ENCODE measurements around the gene TRIOBP.

The TRIOBP gene

DNA sequence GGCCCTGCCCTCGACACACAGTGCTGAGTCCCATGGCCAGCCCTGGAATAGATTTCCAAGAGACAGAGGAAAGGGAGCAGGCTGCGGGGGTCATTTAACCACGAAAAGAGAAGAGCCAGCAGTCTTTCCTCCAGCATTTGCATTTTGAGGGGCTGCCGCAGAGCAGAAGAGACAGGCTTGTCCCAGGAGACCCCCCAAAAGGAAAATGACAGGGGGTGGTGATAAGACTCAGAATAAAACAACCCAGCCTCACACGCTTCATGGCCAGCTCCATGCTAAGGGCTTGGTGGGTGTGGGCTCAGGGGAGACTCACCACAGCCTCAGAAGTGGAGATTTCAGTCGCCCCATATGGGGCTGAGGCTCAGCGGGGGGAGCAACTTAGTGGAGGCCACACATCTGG, 16.9 kb downstream of the TRIOBP start:
- TF ChIP-seq POLR2AphosphoS5 (IDR thresholded peaks at IDR 0.05; ENCODE audit: low read depth, low read length) (no peak), TAF1 (IDR thresholded peaks at IDR 0.05; ENCODE audit: borderline replicate concordance, insufficient read depth, low read length) (no peak), FOXP2 (optimal IDR thresholded peaks at IDR 0.05; ENCODE audit: borderline replicate concordance, extremely low read depth, extremely low read length, insufficient read depth) (no peak), SIN3A (IDR thresholded peaks at IDR 0.05; ENCODE audit: borderline replicate concordance, insufficient read depth, low read length) (no peak)
- TF ChIP-seq, protein P1, sequence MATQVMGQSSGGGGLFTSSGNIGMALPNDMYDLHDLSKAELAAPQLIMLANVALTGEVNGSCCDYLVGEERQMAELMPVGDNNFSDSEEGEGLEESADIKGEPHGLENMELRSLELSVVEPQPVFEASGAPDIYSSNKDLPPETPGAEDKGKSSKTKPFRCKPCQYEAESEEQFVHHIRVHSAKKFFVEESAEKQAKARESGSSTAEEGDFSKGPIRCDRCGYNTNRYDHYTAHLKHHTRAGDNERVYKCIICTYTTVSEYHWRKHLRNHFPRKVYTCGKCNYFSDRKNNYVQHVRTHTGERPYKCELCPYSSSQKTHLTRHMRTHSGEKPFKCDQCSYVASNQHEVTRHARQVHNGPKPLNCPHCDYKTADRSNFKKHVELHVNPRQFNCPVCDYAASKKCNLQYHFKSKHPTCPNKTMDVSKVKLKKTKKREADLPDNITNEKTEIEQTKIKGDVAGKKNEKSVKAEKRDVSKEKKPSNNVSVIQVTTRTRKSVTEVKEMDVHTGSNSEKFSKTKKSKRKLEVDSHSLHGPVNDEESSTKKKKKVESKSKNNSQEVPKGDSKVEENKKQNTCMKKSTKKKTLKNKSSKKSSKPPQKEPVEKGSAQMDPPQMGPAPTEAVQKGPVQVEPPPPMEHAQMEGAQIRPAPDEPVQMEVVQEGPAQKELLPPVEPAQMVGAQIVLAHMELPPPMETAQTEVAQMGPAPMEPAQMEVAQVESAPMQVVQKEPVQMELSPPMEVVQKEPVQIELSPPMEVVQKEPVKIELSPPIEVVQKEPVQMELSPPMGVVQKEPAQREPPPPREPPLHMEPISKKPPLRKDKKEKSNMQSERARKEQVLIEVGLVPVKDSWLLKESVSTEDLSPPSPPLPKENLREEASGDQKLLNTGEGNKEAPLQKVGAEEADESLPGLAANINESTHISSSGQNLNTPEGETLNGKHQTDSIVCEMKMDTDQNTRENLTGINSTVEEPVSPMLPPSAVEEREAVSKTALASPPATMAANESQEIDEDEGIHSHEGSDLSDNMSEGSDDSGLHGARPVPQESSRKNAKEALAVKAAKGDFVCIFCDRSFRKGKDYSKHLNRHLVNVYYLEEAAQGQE (IDR thresholded peaks at IDR 0.05; ENCODE audit: insufficient read depth in 1 of 2, low read depth in 2 of 2, low read length in 2 of 2) = no peak

DNA sequence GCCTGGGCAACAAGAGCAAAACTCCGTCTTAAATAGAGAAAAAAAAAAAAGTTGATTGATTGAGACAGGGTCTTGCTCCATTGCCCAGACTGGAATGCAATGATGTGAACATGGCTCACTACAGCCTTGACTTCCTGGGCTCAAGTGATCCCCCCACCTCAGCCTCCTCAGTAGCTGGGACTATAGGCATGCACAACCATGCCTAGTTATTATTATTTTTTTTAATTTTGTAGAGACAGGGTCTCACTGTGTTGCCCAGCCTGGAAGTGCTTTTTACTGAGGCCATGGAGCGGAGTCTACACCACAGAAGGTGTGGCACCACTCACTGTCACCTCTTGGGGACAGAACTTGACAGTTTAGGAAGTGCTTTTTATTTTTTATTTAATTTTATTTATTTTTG, 17.8 kb downstream of the TRIOBP start:
- TF ChIP-seq SIN3A (IDR thresholded peaks at IDR 0.05; ENCODE audit: borderline replicate concordance, insufficient read depth, low read length) (no peak), TAF1 (IDR thresholded peaks at IDR 0.05; ENCODE audit: borderline replicate concordance, insufficient read depth, low read length) (no peak), POLR2AphosphoS5 (IDR thresholded peaks at IDR 0.05; ENCODE audit: low read depth, low read length) (no peak), FOXP2 (optimal IDR thresholded peaks at IDR 0.05; ENCODE audit: borderline replicate concordance, extremely low read depth, extremely low read length, insufficient read depth) (no peak)
- TF ChIP-seq, protein P1 (IDR thresholded peaks at IDR 0.05; ENCODE audit: insufficient read depth in 1 of 2, low read depth in 2 of 2, low read length in 2 of 2) = no peak

DNA sequence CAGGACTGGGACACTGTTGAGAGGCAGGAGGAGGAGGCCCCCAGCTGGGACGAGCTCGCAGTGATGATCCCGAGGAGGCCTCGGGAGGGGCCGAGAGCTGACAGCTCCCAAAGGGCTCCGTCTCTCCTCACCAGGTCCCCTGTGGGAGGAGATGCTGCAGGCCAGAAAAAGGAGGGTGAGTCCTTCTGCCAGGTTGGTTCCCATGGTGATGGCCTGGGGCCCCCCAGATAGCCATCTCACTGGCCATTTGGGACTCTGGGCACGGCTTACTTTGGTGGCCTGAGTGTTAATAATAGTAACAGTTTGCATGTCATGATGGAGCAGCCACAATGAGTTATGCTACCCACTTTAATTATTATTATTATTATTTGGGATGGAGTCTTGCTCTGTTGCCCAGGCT, 18.9 kb downstream of the TRIOBP start:
- TF ChIP-seq FOXP2 (optimal IDR thresholded peaks at IDR 0.05; ENCODE audit: borderline replicate concordance, extremely low read depth, extremely low read length, insufficient read depth) = no peak
- TF ChIP-seq TAF1 (IDR thresholded peaks at IDR 0.05; ENCODE audit: borderline replicate concordance, insufficient read depth, low read length) = no peak
- TF ChIP-seq SIN3A (IDR thresholded peaks at IDR 0.05; ENCODE audit: borderline replicate concordance, insufficient read depth, low read length) = no peak

DNA sequence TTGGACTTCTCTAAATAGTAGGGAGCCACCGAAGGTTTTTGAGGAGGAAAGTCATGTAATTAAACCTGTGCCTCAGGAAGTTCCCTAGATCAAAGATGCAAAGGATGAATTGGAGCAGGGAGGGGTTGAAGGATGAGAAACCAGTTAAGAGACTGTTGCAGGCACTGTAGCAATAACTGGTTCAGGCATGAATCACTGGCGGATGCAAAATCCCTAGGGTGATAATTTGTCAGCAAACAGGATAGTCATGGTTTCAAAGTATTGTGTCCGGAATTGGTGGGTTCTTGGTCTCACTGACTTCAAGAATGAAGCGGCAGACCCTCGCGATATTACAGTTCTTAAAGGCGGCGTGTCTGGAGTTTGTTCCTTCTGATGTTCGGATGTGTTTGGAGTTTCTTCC, 19.9 kb downstream of the TRIOBP start:
- no peak for TF ChIP-seq FOXP2 (optimal IDR thresholded peaks at IDR 0.05; ENCODE audit: borderline replicate concordance, extremely low read depth, extremely low read length, insufficient read depth)
- TF ChIP-seq, protein P1 (IDR thresholded peaks at IDR 0.05; ENCODE audit: insufficient read depth in 1 of 2, low read depth in 2 of 2, low read length in 2 of 2) = no peak
- TF ChIP-seq SIN3A (IDR thresholded peaks at IDR 0.05; ENCODE audit: borderline replicate concordance, insufficient read depth, low read length) = no peak
- TF ChIP-seq TAF1 (IDR thresholded peaks at IDR 0.05; ENCODE audit: borderline replicate concordance, insufficient read depth, low read length) = no peak
- TF ChIP-seq POLR2AphosphoS5 (IDR thresholded peaks at IDR 0.05; ENCODE audit: low read depth, low read length) = no peak

DNA sequence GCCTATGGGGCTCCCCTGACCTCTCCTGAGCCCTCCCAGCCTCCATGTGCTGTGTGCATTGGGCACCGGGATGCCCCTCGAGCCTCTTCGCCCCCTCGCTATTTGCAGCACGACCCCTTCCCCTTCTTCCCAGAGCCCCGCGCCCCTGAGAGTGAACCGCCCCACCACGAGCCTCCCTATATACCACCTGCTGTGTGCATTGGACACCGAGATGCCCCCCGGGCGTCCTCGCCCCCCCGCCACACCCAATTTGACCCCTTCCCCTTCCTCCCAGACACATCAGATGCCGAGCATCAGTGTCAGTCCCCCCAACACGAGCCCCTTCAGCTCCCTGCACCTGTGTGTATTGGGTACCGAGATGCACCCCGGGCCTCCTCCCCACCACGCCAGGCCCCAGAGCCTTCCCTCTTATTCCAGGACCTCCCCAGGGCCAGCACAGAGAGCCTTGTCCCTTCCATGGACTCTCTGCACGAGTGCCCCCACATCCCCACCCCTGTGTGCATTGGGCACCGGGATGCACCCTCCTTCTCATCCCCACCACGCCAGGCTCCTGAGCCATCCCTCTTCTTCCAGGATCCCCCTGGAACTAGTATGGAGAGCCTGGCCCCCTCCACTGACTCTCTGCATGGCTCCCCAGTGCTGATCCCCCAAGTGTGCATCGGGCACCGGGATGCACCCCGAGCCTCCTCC, 28.8 kb downstream of the TRIOBP start:
- TF ChIP-seq FOXP2 (optimal IDR thresholded peaks at IDR 0.05; ENCODE audit: borderline replicate concordance, extremely low read depth, extremely low read length, insufficient read depth) = no peak
- TF ChIP-seq SIN3A (IDR thresholded peaks at IDR 0.05; ENCODE audit: borderline replicate concordance, insufficient read depth, low read length) = no peak
- TF ChIP-seq POLR2AphosphoS5 (IDR thresholded peaks at IDR 0.05; ENCODE audit: low read depth, low read length) = no peak
- TF ChIP-seq, protein P1 (IDR thresholded peaks at IDR 0.05; ENCODE audit: insufficient read depth in 1 of 2, low read depth in 2 of 2, low read length in 2 of 2) = no peak
- no peak for TF ChIP-seq TAF1 (IDR thresholded peaks at IDR 0.05; ENCODE audit: borderline replicate concordance, insufficient read depth, low read length)
